IMR-90 (cell line): ENCODE results near the gene CANX. TPM values are rescaled to one million over a fixed set of nuclear protein-coding genes. Genes with fewer than 3 reads are reported as not detected.
A peak's percentile ranks its signal among the peaks of the same experiment; 100 is the strongest.

ENCODE experiments used
- ATAC-seq: fragments of 200-7000 bp; cut with Tn5 transposase; 2 replicates; pipeline ENCODE4 v1.9.1; 2020; ENCODE audit warnings: low read depth, mild to moderate bottlenecking, moderate library complexity
- BruUV-seq: library from RNA; stranded (reverse); fragments of 400-500 nt; replicated peaks from 2 replicates; lab custom pipeline; 2021; lab: Mats Ljungman, UMichigan
- CTCF ChIA-PET: fragments of 300-600 bp; formaldehyde crosslinking; extraction: SDS; loops from one replicate; lab custom pipeline; 2021; ENCODE audit warnings: antibody characterized with exemption; lab: Yijun Ruan, JAX
- POLR2A ChIA-PET: fragments of 300-600 bp; sonication (Branson Sonifier 250); formaldehyde crosslinking; loops from one replicate; lab custom pipeline; 2022; ENCODE audit warnings: antibody characterized with exemption; ENCODE audit not compliant: unreplicated experiment; lab: Charles Lee
- DNase-seq: peaks from one replicate; pipeline ENCODE4 v3.0.0; 2013
- H2AFZ ChIP-seq: replicated peaks from 2 replicates; pipeline ENCODE3; 2013; ENCODE audit warnings: low read length, mild to moderate bottlenecking; ENCODE audit not compliant: poor library complexity
- H2AK5ac ChIP-seq: 2 replicates; pipeline ENCODE4 v1.6.1; 2013; ENCODE audit warnings: low read depth, low read length, inconsistent platforms
- H2AK9ac ChIP-seq: replicated peaks from 2 replicates; pipeline ENCODE3; 2013; ENCODE audit warnings: mild to moderate bottlenecking, low read depth, low read length, moderate library complexity; ENCODE audit not compliant: poor library complexity
- H2BK120ac ChIP-seq: 2 replicates; pipeline ENCODE4 v1.6.1; 2013; ENCODE audit warnings: low read depth, low read length, inconsistent platforms
- H2BK15ac ChIP-seq: 3 replicates; pipeline ENCODE4 v1.6.1; 2013; ENCODE audit warnings: low read depth, low read length, inconsistent platforms
- H2BK20ac ChIP-seq: 2 replicates; pipeline ENCODE4 v1.6.1; 2013; ENCODE audit warnings: low read depth, mild to moderate bottlenecking, inconsistent platforms, low read length, moderate library complexity
- H2BK5ac ChIP-seq: 2 replicates; pipeline ENCODE4 v1.6.1; 2013; ENCODE audit warnings: mild to moderate bottlenecking, low read depth, low read length, inconsistent platforms; ENCODE audit not compliant: poor library complexity, severe bottlenecking
- H3K14ac ChIP-seq: replicated peaks from 2 replicates; pipeline ENCODE4 v1.6.1; 2013; ENCODE audit warnings: low read depth, low read length, inconsistent platforms
- H3K18ac ChIP-seq: 2 replicates; pipeline ENCODE4 v1.6.1; 2013; ENCODE audit warnings: low read depth, low read length, control low read depth
- H3K23ac ChIP-seq: 2 replicates; pipeline ENCODE4 v1.6.1; 2013; ENCODE audit warnings: low read depth, low read length, inconsistent platforms
- H3K27ac ChIP-seq: 2 replicates; pipeline ENCODE4 v1.5.1; 2013; ENCODE audit warnings: mild to moderate bottlenecking, control low read depth, low read length; ENCODE audit not compliant: insufficient read depth
- H3K27me3 ChIP-seq: 2 replicates; pipeline ENCODE4 v1.6.1; 2013; ENCODE audit warnings: low read length; ENCODE audit not compliant: control insufficient read depth, insufficient read depth
- H3K36me3 ChIP-seq: 2 replicates; pipeline ENCODE4 v1.6.1; 2013; ENCODE audit warnings: low read length, mixed read lengths; ENCODE audit not compliant: control insufficient read depth, insufficient read depth
- H3K4ac ChIP-seq: 2 replicates; pipeline ENCODE4 v1.6.1; 2013; ENCODE audit warnings: low read depth, low read length, inconsistent platforms
- H3K4me1 ChIP-seq: 2 replicates; pipeline ENCODE4 v1.6.1; 2013; ENCODE audit warnings: low read length, mixed read lengths; ENCODE audit not compliant: control insufficient read depth, insufficient read depth
- H3K4me2 ChIP-seq: 2 replicates; pipeline ENCODE4 v1.6.1; 2013; ENCODE audit warnings: low read depth, mild to moderate bottlenecking, control low read depth, low read length, moderate library complexity
- H3K4me3 ChIP-seq: 2 replicates; pipeline ENCODE4 v1.5.1; 2013; ENCODE audit warnings: low read depth, mild to moderate bottlenecking, control low read depth, low read length, moderate library complexity; ENCODE audit not compliant: insufficient read depth
- H3K56ac ChIP-seq: 2 replicates; pipeline ENCODE4 v1.6.1; 2013; ENCODE audit warnings: low read length, inconsistent platforms; ENCODE audit not compliant: insufficient read depth; ENCODE audit errors: extremely low read depth
- H3K79me1 ChIP-seq, 2 experiments: 2 replicates each; pipeline ENCODE4 v1.6.1; 2013; ENCODE audit warnings: low read length in 2 of 2, inconsistent platforms in 1 of 2, low read depth in 1 of 2
- H3K9ac ChIP-seq: 2 replicates; pipeline ENCODE4 v1.6.1; 2013; ENCODE audit warnings: low read depth, low read length, control low read depth
- H3K9me1 ChIP-seq: 2 replicates; pipeline ENCODE4 v1.6.1; 2013; ENCODE audit warnings: low read length, inconsistent platforms; ENCODE audit not compliant: insufficient read depth
- H3K9me3 ChIP-seq: 2 replicates; pipeline ENCODE4 v1.6.1; 2013; ENCODE audit warnings: low read length; ENCODE audit not compliant: control insufficient read depth, insufficient read depth
- H4K20me1 ChIP-seq: 2 replicates; pipeline ENCODE4 v1.6.1; 2013; ENCODE audit warnings: low read length, inconsistent platforms; ENCODE audit not compliant: insufficient read depth
- H4K5ac ChIP-seq: 2 replicates; pipeline ENCODE4 v1.6.1; 2013; ENCODE audit warnings: mild to moderate bottlenecking, low read depth, low read length, control low read depth
- H4K8ac ChIP-seq, 2 experiments: 2 replicates each; pipeline ENCODE4 v1.6.1; 2013; ENCODE audit warnings: low read depth in 2 of 2, low read length in 2 of 2, control low read depth in 1 of 2, inconsistent platforms in 1 of 2
- H4K91ac ChIP-seq: 2 replicates; pipeline ENCODE4 v1.6.1; 2013; ENCODE audit warnings: low read depth, low read length, inconsistent platforms; ENCODE audit not compliant: insufficient read depth
- MAZ ChIP-seq: IDR thresholded peaks from 2 replicates; pipeline ENCODE4 v1.6.1; 2012; ENCODE audit warnings: low read depth, mild to moderate bottlenecking, low read length, improper control_type of control experiment, moderate library complexity, borderline replicate concordance
- MXI1 ChIP-seq: IDR thresholded peaks from 2 replicates; pipeline ENCODE4 v1.6.1; 2012; ENCODE audit warnings: low read depth, mild to moderate bottlenecking, low read length, moderate library complexity, borderline replicate concordance
- NFE2L2 ChIP-seq: fragments of 150-350 bp; IDR thresholded peaks from 2 replicates; pipeline ENCODE4 v1.6.1; 2016; ENCODE audit warnings: low read depth, mild to moderate bottlenecking, low read length
- RFX5 ChIP-seq: IDR thresholded peaks from 2 replicates; pipeline ENCODE4 v1.8.0; 2012; ENCODE audit warnings: low read depth, mild to moderate bottlenecking, low read length, moderate library complexity
- WGBS, 2 experiments: methylation state at CpG; one replicate each; pipeline versions ENCODE4 v1.1.5 to v1.1.7; 2013; ENCODE audit warnings: missing lambda C conversion rate in 2 of 2; ENCODE audit not compliant: insufficient read length in 1 of 2; ENCODE audit errors: extremely low coverage in 2 of 2; 5-methylcytosine and 5-hydroxymethylcytosine counted together
- dilution Hi-C: fragments of 300-500 bp; cut with HindIII; formaldehyde crosslinking; loops from one replicate; pipeline ENCODE4 v1.14.3; 2018; ENCODE audit warnings: low sequenced_read_pairs; ENCODE audit not compliant: unreplicated experiment
- in situ Hi-C: fragments of 300-500 bp; cut with MboI; formaldehyde crosslinking; loops from 3 replicates; pipeline ENCODE4 v1.14.3; 2019; ENCODE audit warnings: low sequenced_read_pairs, inconsistent platforms, mixed read lengths
- intact Hi-C: fragments of 100-400 bp; cut with micrococcal nuclease; formaldehyde crosslinking; loops from 2 replicates; pipeline ENCODE4 v1.10.0; 2022
- polyA plus RNA-seq, 3 experiments: library from polyadenylated mRNA; depleted of rRNA; stranded (reverse); fragments of >200 nt; gene quantifications; 2 replicates each; pipeline ENCODE4 v1.2.3, GENCODE V29; 2012; ENCODE audit warnings: low replicate concordance in 1 of 3
- total RNA-seq: library from RNA; depleted of rRNA; stranded (reverse); fragments of >200 nt; gene quantifications from 2 replicates; pipeline ENCODE4 v1.2.3, GENCODE V29; 2012

The CANX gene
- total and polyA plus RNA-seq, 2 of the 4 experiments (the other 2 are of a cell fraction), result 216 to 345 TPM

DNA sequence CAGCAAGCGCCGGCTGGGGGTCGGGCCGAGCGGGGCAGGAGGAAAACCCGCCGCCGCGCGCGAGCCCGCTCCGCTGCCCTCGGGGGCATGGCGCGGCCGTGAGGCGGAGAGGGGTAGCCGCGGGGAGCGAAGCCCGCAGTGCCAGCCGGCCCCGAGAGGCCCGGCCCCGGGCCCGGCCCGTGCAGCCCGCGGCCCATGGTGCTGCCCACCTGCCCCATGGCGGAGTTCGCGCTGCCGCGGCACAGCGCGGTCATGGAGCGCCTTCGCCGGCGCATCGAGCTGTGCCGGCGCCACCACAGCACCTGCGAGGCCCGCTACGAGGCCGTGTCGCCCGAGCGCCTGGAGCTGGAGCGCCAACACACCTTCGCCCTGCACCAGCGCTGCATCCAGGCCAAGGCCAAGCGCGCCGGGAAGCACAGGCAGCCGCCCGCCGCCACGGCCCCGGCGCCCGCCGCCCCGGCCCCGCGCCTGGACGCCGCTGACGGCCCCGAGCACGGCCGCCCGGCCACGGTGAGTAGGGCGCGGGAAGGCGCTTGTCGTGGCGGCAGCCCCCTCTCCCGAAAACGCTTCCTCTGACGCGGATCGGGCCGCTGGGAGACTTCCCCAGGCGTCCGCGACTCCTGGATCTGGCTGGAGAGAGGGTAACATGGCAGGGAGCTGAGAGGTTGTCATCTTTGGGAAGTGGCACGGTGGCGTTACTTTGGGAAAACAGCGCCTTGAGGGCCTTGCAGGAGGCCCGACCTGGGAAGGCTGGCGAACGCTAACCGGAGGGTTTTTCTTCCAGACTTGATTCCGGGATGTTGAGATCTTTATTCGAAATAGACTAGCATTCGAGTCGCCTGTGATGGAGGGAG is 34.4 kb downstream of the CANX start:
- peak overlapping the region; percentile 75 for H3K4ac ChIP-seq
- H3K4me1 ChIP-seq, result peaks cover 11% of the 10 kb centered on the region
- peak overlapping the region; percentile 49 for H2AK5ac ChIP-seq
- H4K5ac ChIP-seq, result no peak overlapping the region
- no peak overlapping the region for H3K18ac ChIP-seq
- intact Hi-C loops (loop anchor here (1.0 to 5.0 kb wide), 4 partner anchors 30 to 86 kb away; partner anchors contain the start of gene CANX), dilution Hi-C loops (no loop called here), in situ Hi-C loops (no loop called here)
- no peak for TF ChIP-seq NFE2L2
- TF ChIP-seq RFX5, result no peak
- peak; percentile 60; the same call in 1 of the 2 replicates for TF ChIP-seq MXI1
- TF ChIP-seq MAZ, result no peak
- H2AFZ ChIP-seq, result peak overlapping the region; percentile 87
- peak overlapping the region; percentile 63 for H2BK5ac ChIP-seq
- peak overlapping the region; percentile 83 for H2AK9ac ChIP-seq
- no TSS peak for BruUV-seq
- peaks cover 48% of the 10 kb centered on the region for H4K20me1 ChIP-seq
- peak; percentile 46 for ATAC-seq
- no peak overlapping the region for H2BK120ac ChIP-seq
- H3K9ac ChIP-seq, result peak overlapping the region; percentile 79
- H3K56ac ChIP-seq, result peak overlapping the region; percentile 79
- no peaks in the 10 kb centered on the region; the same call in 1 of the 2 replicates for H3K9me1 ChIP-seq
- H3K27ac ChIP-seq, result peak overlapping the region; percentile 86
- H4K91ac ChIP-seq, result peak overlapping the region; percentile 26
- peak overlapping the region; percentile 93 for H3K4me3 ChIP-seq
- H3K9me3 ChIP-seq, result no peaks in the 10 kb centered on the region
- H3K79me1 ChIP-seq, result peaks cover 0 to 31% of the 10 kb centered on the region in 2 experiments; a peak in 2 of 4 replicates
- DNase-seq, result peak; percentile 28
- no peak overlapping the region for H2BK20ac ChIP-seq
- no peaks in the 10 kb centered on the region for H3K27me3 ChIP-seq
- H4K8ac ChIP-seq, result peak overlapping the region in 1 of 2 experiments; percentile 46; a peak in 1 of 4 replicates
- ChIA-PET CTCF (interaction anchor here (0.7 to 1.6 kb wide), 2 partner anchors 30 to 226 kb away, joined by 5 to 6 read pairs; no protein-coding TSS in a partner anchor), POLR2A (no interaction called here)
- H3K23ac ChIP-seq, result peak overlapping the region; percentile 98
- WGBS, 2 experiments, result 0% methylated on average over 66 of the region's 101 CpGs; no CpG with 5 or more reads in 1 of the 2 experiments
- peak overlapping the region; percentile 93 for H3K14ac ChIP-seq
- peaks cover 9% of the 10 kb centered on the region for H3K36me3 ChIP-seq
- peak overlapping the region; percentile 91 for H3K4me2 ChIP-seq
- no peak overlapping the region for H2BK15ac ChIP-seq
